ENCODE data around the gene FADS2.

FADS2 gene

DNA sequence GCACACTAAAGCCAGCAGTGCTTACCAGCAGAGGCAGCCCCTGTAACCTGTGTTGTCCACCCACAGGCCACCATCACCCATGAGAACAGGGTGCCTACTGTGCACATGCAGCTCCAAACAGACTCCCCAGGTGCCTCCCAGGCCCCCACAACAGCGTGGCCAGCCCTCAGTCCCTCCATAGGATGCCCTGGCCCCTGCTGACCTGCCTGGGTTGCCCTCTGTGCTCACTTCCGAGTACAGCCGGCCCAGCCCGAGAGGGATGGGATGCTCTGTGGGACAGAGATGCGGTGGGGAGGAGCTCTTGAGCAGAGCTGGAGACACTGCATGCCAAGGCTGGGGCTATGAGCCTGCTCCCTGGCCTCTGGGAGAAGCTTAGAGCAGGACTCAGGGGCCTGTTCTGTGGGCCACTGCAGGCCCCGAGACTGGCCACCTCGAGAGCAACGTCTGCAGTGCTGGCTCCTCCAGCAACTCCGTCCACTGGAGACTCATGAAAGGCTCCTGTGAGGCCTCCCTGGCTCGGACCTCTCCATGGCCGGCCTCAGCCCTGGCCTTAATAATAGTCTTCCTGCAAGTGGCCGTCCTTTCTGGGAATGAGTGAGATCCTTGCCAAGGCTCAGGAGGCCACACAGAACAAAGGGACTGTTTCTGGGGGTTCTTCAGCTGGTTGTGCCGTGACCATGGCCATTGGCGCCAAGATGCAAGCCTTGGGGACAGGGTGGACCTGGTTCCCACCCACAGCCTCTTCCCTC lies 27.0 kb downstream of the FADS2 start:
- no peaks in the 10 kb centered on the region for H3K36me3 ChIP-seq (ENCODE audit: low read length)
- TF ChIP-seq, protein P1, sequence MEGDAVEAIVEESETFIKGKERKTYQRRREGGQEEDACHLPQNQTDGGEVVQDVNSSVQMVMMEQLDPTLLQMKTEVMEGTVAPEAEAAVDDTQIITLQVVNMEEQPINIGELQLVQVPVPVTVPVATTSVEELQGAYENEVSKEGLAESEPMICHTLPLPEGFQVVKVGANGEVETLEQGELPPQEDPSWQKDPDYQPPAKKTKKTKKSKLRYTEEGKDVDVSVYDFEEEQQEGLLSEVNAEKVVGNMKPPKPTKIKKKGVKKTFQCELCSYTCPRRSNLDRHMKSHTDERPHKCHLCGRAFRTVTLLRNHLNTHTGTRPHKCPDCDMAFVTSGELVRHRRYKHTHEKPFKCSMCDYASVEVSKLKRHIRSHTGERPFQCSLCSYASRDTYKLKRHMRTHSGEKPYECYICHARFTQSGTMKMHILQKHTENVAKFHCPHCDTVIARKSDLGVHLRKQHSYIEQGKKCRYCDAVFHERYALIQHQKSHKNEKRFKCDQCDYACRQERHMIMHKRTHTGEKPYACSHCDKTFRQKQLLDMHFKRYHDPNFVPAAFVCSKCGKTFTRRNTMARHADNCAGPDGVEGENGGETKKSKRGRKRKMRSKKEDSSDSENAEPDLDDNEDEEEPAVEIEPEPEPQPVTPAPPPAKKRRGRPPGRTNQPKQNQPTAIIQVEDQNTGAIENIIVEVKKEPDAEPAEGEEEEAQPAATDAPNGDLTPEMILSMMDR (IDR thresholded peaks at IDR 0.05; ENCODE audit: insufficient read depth, low read length, poor library complexity, severe bottlenecking), result no peak
- TF ChIP-seq EZH2phosphoT487 (conservative IDR thresholded peaks at IDR 0.05; ENCODE audit: low read length), result no peak

DNA sequence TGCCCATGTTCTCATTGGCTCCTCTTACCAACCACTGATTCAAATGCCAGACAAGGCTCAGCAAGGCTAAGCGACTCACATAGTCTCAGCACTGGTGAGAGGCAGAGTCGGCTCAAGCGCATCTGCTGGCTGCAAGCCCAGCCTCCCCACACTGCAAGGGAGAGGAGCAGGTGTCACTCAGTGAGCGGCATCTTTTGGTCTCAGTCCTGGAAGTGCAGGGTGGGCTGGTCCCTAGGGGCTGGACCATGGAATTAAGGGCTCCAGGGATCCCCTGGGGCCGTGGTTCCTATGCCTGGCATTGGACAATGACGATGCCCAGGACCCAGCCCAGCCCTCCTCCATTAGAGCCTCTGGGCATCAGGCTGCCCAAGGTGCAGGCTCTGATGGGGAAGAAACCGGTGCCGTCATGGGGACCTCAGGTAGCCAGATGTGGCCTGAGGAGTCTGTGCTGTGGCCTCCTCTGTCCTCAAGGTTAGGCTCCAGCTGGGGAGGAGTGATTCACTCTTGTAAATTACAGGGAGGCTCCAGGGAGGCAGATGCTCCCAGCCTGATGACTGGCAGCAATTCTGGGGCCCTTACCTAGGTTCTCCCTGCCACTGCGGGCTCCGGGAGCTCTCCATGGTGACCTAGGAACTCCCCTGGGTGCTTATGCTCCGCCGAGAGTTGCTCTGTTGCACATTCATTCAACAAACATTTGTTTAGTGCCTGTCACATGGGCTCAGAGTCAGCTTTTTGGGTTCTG lies 28.0 kb downstream of the FADS2 start:
- no peak overlapping the region for H3K4me2 ChIP-seq (ENCODE audit: low read depth, low read length, poor library complexity, severe bottlenecking)
- H4K20me1 ChIP-seq (ENCODE audit: low read depth, low read length), result no peaks in the 10 kb centered on the region
- no peaks in the 10 kb centered on the region for H3K36me3 ChIP-seq (ENCODE audit: low read length)
- H3K9me3 ChIP-seq (ENCODE audit: insufficient read depth, low read length), result no peaks in the 10 kb centered on the region
- TF ChIP-seq, protein P1 (IDR thresholded peaks at IDR 0.05; ENCODE audit: insufficient read depth, low read length, poor library complexity, severe bottlenecking), result no peak
- no peak for TF ChIP-seq EZH2phosphoT487 (conservative IDR thresholded peaks at IDR 0.05; ENCODE audit: low read length)
- no peaks in the 10 kb centered on the region for H3F3A ChIP-seq (ENCODE audit: insufficient read depth)
- no peak overlapping the region for H3K27ac ChIP-seq (ENCODE audit: low read depth, low read length)
- H3K27me3 ChIP-seq (ENCODE audit: low read length), result no peaks in the 10 kb centered on the region
- no peaks in the 10 kb centered on the region for H3K9me2 ChIP-seq (replicated peaks; ENCODE audit: insufficient read depth, low read length)
- H3K79me2 ChIP-seq (ENCODE audit: insufficient read depth, low read length), result no peaks in the 10 kb centered on the region
- H2AFZ ChIP-seq (ENCODE audit: low read depth, low read length, severe bottlenecking), result no peak overlapping the region
- H3K9ac ChIP-seq (ENCODE audit: low read length), result no peak overlapping the region
- H3K4me3 ChIP-seq (ENCODE audit: insufficient read depth, low read length, poor library complexity, severe bottlenecking), result no peak overlapping the region

More for the DNA sequence above, 27.0 kb downstream of the FADS2 start:
- Histone ChIP-seq H3K27ac (ENCODE audit: low read depth, low read length) (no peak overlapping the region), H3K4me3 (ENCODE audit: insufficient read depth, low read length, poor library complexity, severe bottlenecking) (no peak overlapping the region), H3F3A (ENCODE audit: insufficient read depth) (no peaks in the 10 kb centered on the region), H3K9ac (ENCODE audit: low read length) (no peak overlapping the region), H3K9me2 (replicated peaks; ENCODE audit: insufficient read depth, low read length) (no peaks in the 10 kb centered on the region), H4K20me1 (ENCODE audit: low read depth, low read length) (no peaks in the 10 kb centered on the region), H2AFZ (ENCODE audit: low read depth, low read length, severe bottlenecking) (no peak overlapping the region), H3K27me3 (ENCODE audit: low read length) (no peaks in the 10 kb centered on the region), H3K9me3 (ENCODE audit: insufficient read depth, low read length) (no peaks in the 10 kb centered on the region), H3K79me2 (ENCODE audit: insufficient read depth, low read length) (no peaks in the 10 kb centered on the region), H3K4me2 (ENCODE audit: low read depth, low read length, poor library complexity, severe bottlenecking) (no peak overlapping the region)

DNA sequence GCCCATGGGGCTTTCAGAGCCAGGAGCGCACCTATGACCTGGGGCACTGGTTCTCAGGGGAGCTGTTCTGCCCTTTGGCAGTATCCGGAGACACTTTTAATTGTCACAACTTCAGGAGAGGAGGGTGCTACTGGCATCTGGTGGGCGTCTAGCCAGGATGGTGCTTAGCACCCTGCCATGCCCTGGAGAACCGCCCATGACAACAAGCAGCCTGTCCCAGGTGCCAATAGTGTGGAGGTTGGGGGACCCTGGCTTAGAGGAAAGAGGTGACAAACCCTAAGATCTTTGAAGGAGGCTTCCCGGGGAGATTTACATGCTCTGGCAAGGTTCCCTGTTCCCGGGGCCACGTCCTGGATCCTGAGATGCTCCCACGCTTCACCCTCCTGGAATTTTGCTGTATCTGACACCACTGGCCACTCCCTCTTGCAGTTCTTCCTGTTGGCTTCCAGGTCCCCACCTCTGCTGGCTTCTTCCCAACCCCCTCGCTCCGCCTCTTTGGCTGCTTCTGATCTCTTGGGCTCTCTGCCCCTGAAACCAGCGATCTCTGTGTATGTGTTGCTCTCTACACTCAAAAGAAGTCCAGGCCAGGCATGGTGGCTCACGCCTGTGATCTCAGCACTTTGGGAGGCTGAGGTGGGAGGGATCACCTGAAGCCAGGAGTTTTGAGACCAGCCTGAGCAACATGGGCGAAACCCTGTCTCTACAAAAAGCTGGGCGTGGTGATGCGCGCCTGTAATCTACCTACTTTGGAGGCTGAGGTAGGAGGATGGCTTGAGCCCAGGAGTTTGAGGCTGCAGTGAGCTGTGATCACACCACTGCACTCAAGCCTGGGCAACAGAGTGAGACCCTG lies 32.2 kb downstream of the FADS2 start:
- no peaks in the 10 kb centered on the region for H3K36me3 ChIP-seq (ENCODE audit: low read length)
- H3K4me2 ChIP-seq (ENCODE audit: low read depth, low read length, poor library complexity, severe bottlenecking), result no peak overlapping the region
- H3K9me3 ChIP-seq (ENCODE audit: insufficient read depth, low read length), result no peaks in the 10 kb centered on the region
- no peak overlapping the region for H3K9ac ChIP-seq (ENCODE audit: low read length)
- no peak overlapping the region for H3K4me3 ChIP-seq (ENCODE audit: insufficient read depth, low read length, poor library complexity, severe bottlenecking)
- H3K9me2 ChIP-seq (replicated peaks; ENCODE audit: insufficient read depth, low read length), result no peaks in the 10 kb centered on the region
- no peak overlapping the region for H2AFZ ChIP-seq (ENCODE audit: low read depth, low read length, severe bottlenecking)
- TF ChIP-seq, protein P1 (IDR thresholded peaks at IDR 0.05; ENCODE audit: insufficient read depth, low read length, poor library complexity, severe bottlenecking), result no peak
- no peak for TF ChIP-seq EZH2phosphoT487 (conservative IDR thresholded peaks at IDR 0.05; ENCODE audit: low read length)
- no peak overlapping the region for H3K27ac ChIP-seq (ENCODE audit: low read depth, low read length)
- H3K27me3 ChIP-seq (ENCODE audit: low read length), result no peaks in the 10 kb centered on the region
- H4K20me1 ChIP-seq (ENCODE audit: low read depth, low read length), result no peaks in the 10 kb centered on the region
- H3F3A ChIP-seq (ENCODE audit: insufficient read depth), result no peaks in the 10 kb centered on the region
- H3K79me2 ChIP-seq (ENCODE audit: insufficient read depth, low read length), result no peaks in the 10 kb centered on the region

Measured in SU-DHL-6 (cell line).